ENCODE results near the gene NEURL3.
"Not testable (repeated sequence)": the region's sequence is repeated elsewhere in the genome, so short reads cannot be mapped to it uniquely, and the experiment has no call there.

NEURL3 gene

GRCh38 chr2:96489261-96489660 lies 15.9 kb downstream of the NEURL3 start:
- FAIRE-seq (no peak), DNase-seq (ENCODE audit: insufficient read length, low spot score) (no peak)

DNA sequence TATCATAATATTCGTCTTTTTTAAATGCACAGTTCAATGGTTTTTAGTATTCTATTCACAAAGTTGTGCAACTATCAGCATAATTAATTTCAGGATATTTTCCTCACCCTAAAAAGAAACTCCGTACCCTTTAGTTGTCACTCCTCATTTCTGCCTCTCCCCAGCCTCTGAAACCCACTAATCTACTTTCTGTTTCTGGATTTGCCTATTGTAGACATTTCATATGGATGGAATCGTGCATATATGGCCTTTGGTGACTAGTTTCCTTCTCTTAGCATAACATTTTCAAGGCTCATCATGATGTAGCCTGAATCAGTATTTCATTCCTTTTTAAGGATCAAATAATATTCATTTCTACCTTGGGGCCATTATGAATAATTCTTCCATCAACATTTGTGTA lies 18.5 kb downstream of the NEURL3 start:
- DNase-seq (ENCODE audit: insufficient read length, low spot score) (no peak), FAIRE-seq (no peak)

DNA sequence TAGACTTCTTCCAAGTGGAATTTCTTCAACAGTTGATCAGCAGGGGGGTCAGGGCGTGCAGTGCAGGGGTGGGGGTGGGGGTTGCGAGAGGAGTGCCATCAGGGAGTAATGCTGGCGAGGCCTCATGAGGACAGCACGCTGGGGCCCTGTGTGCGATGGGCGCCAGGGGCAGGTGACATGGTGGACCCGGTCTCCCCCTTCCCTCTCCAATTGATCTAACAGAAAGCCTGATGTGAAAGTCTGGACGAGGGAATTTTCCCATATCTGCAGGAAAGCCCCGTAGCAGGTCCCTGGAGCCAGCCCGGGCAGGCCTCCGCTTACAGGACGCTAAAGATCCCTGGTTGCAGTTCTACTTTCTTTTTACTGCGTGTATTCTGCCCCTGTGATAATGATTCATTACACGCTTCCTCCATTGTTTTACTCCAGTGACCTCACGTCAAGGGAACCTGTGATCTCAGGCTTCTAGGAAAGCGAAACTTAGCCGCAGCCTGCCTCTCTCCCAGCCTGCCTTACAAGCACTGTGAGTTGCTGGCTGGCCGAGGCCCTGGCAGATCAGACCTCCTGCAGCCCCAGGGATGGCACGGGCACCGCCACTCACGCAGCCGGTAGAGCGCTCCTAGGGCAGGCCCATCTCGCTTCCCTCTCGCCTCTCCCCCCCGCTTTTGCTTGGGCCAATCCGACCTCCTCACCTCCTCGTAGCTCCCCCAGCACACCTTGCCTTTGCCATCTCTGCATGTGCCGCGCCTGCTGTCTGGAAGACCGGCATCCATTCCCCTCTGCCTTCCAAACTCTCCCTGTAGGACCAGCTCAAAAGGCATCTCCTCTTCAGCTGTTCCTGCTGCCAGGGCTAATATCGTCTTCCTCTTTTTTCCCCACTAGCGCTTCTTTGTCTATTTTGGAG lies 19.2 kb downstream of the NEURL3 start:
- DNase-seq (ENCODE audit: insufficient read length, low spot score), result no peak

GRCh38 chr2:96485350-96485749 lies 19.8 kb downstream of the NEURL3 start:
- FAIRE-seq (no peak), DNase-seq (ENCODE audit: insufficient read length, low spot score) (no peak)

More for the DNA sequence above, 19.2 kb downstream of the NEURL3 start:
- peak; percentile 40 for FAIRE-seq

- FAIRE-seq (no peak), DNase-seq (ENCODE audit: insufficient read length, low spot score) (no peak)
Measured at GRCh38 chr2:96484091-96484490, 21.1 kb downstream of the NEURL3 start.

DNA sequence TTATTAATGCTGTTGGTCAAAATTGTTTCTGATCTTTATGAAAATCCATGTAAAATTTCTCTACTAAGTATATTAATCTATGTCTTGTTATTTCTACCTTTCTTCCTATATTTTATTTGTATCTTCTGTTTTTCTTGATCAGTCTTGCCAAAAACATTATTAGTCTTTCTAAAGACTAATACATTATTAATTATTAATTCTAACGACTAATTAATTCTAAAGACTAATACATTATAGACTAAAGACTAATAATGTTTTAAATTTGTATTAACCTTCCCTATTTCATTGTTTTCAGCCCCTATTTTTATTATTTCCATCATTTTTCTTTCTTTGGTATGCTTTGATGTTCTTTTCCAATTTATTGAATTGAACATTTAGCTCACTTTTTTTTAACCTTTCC lies 27.7 kb downstream of the NEURL3 start:
- DNase-seq (ENCODE audit: insufficient read length, low spot score) (no peak), FAIRE-seq (no peak)

GRCh38 chr2:96471772-96472171 lies 33.4 kb downstream of the NEURL3 start:
- FAIRE-seq (no peak), DNase-seq (ENCODE audit: insufficient read length, low spot score) (no peak)

GRCh38 chr2:96470636-96471035 lies 34.5 kb downstream of the NEURL3 start:
- DNase-seq (ENCODE audit: insufficient read length, low spot score) (no peak), FAIRE-seq (no peak)

DNA sequence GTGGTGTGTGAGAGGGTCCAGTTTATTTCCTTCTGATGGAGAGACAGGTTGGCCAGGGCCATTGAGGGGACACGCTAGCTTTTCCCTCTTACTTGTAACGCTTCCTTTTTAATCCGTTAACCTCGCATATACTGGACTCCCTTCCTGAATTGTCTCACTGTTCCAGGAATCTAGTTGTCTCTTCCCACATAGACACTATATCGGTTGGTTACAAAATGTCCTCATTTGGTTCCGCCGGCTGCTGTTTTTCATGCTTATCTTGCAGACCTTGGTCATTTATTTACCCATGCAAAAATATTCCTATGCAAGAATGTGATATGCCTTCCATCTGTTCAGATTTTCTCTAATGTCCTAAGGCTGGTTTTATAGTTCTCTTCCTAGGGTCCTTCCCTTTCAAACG lies 35.0 kb downstream of the NEURL3 start:
- DNase-seq (ENCODE audit: insufficient read length, low spot score) (no peak), FAIRE-seq (no peak)

GRCh38 chr2:96468904-96469303 lies 36.3 kb downstream of the NEURL3 start:
- DNase-seq (ENCODE audit: insufficient read length, low spot score), result no peak
- no peak for FAIRE-seq

GRCh38 chr2:96464651-96465050 lies 40.5 kb downstream of the NEURL3 start:
- DNase-seq (ENCODE audit: insufficient read length, low spot score), result no peak
- FAIRE-seq, result no peak

DNA sequence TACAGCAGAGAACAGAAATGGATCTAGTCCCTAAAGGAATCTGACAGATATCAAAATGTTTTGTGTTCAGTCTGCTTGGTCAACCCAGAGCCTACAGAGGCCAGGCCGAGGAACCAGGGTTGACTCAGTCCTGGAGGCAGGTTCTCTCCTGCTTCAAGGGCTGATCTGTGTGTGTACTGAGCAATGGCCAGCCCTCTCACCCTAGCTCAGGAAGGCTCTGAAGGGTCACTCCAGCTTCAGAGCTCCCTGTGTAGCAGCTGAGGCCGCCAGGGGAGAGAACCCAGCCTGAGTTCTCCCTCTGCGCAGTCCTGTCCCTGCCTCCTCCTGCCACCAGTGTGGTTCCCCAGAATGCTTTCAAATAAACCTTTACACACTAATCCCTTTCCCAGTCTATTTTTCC lies 41.1 kb downstream of the NEURL3 start:
- FAIRE-seq (no peak), DNase-seq (ENCODE audit: insufficient read length, low spot score) (no peak)

GRCh38 chr2:96463119-96463518 lies 42.0 kb downstream of the NEURL3 start:
- no peak for DNase-seq (ENCODE audit: insufficient read length, low spot score)
- no peak for FAIRE-seq

DNA sequence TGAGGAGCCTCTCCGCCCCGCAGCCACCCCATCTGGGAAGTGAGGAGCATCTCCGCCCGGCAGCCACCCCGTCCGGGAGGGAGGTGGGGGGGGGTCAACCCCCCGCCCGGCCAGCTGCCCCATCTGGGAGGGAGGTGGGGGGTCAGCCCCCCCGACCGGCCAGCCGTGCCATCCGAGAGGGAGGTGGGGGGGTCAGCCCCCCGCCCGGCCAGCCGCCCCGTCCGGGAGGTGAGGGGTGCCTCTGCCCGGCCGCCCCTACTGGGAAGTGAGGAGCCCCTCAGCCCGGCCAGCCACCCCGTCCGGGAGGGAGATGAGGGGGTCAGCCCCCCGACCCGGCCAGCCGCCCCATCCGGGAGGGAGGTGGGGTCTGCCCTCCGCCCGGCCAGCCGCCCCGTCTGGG lies 43.5 kb downstream of the NEURL3 start:
- not testable (repeated sequence) for FAIRE-seq; DNase-seq (ENCODE audit: insufficient read length, low spot score)

GRCh38 chr2:96452053-96452452 lies 53.1 kb downstream of the NEURL3 start:
- no peak for FAIRE-seq
- DNase-seq (ENCODE audit: insufficient read length, low spot score), result no peak

DNA sequence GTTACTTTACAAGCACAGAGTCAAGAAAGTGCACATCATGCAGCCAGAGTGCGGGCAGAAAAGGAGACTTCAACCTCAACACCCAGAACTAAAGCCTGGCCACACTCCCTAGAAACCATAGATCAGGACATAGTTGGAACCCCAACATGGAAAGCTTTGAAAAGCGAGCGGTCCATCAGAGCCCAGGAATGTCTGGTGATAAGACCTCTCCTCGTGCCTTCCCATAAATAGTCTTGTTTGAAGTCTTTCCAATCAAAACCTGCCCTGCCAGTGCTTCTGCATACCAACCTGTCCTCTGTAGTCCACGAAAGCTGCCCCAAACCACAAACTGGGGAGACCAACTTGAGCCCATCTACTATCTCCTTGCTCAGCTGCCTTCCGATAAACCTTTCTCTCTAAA lies 55.5 kb downstream of the NEURL3 start:
- DNase-seq (ENCODE audit: insufficient read length, low spot score), result no peak

DNA sequence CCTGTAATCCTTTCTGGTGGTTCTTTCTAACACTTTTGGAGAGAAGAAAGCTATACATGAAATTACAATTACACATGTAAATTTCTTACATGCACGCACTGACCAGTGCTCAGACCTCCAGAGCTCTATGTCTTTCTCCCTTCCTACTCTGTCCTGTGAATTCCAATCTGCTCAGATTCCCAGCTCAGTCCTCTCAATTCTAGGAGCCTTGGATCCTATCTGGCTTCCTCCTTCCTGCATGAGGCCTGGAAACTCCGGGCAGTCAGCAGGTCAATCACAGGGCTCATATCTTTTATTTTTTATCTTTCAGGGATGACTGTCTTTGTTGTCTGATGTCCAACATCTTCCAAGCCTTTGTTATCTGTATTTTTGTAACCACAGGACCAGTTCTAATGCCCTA lies 56.0 kb downstream of the NEURL3 start:
- DNase-seq (ENCODE audit: insufficient read length, low spot score), result no peak
- FAIRE-seq, result no peak

More for the DNA sequence above, 55.5 kb downstream of the NEURL3 start:
- no peak for FAIRE-seq

- no peak for FAIRE-seq
- DNase-seq (ENCODE audit: insufficient read length, low spot score), result no peak
Measured at GRCh38 chr2:96447726-96448125, 57.4 kb downstream of the NEURL3 start.

Measured in HTR-8/SVneo (cell line).